HG02642 (cell line): ENCODE results near the gene C1orf21.

Experiments
- ATAC-seq: cut with Tn5 transposase; IDR thresholded peaks from one replicate; pipeline ENCODE4 v1.9.1; 2021; ENCODE audit warnings: mild to moderate bottlenecking; ENCODE audit not compliant: unreplicated experiment, poor library complexity

The C1orf21 gene

GRCh38 chr1:184442260-184442659 is 55.4 kb downstream of the C1orf21 start:
- ATAC-seq = no peak

GRCh38 chr1:184443201-184443600 is 56.4 kb downstream of the C1orf21 start:
- ATAC-seq = no peak

GRCh38 chr1:184443624-184444023 is 56.8 kb downstream of the C1orf21 start:
- ATAC-seq = no peak

DNA sequence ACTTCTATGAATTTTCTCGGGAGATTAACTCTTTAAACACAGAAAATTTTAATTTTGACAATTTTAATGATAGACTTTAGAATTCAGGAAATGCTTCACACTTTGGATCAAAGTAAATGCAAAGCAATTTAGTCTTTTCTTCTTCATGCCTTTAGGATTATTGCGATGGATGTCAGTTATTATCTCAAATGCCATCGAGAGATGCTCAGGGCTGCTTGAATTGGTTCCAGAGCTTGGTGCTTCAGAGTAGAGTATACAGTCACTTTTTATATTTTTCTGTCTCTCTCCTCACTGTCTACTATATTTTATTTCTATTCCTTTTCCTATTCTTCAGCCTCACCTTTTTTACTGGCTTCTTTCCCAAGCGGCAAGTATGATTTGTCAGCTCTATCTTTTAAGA is 59.2 kb downstream of the C1orf21 start:
- no peak for ATAC-seq

DNA sequence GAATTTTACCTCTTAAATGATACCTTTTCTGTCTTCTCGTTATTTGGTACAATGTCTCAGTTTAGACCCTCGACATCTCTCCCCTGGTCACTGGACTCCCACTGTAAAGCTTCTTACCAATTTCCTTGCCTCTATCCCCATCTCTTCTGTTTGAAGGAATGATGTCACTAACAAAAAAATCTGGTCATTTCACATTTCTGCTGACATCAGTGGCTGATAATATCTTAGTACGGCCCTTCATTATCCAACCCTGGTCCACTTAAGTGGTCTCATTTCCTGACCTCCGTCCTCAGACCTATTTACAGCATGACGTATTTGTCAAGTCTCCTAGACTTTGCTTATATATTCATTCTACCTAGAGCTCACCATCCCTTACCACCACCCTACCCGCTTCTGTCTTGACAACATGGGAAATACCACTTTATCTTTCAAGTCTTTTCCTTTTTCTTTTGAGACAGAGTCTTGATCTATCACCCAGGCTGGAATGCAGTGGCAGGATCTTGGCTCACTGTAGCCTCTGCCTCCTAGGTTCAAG is 60.9 kb downstream of the C1orf21 start:
- no peak for ATAC-seq

GRCh38 chr1:184449916-184450315 is 63.1 kb downstream of the C1orf21 start:
- no peak for ATAC-seq

DNA sequence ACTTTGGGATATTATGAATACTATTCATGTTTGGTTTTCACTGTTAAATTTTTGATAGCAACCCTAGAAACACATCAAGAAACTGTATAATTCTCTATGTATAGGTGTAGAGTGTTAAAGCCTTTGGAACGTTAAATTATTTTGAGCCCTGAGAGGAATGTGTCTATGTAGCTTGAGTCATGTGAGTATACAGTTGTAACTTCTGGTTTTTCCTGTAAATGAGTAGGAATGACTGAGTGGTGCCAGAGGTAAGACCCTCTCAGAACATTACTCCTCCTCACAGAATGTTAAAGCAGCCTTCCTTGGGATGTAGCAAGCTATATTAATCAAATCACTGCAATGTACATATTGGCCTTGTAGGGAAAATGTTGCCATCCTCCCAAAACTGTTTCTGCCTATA is 69.0 kb downstream of the C1orf21 start:
- no peak for ATAC-seq

- no peak for ATAC-seq
These were observed 69.4 kb downstream of the C1orf21 start for GRCh38 chr1:184456189-184456588.

DNA sequence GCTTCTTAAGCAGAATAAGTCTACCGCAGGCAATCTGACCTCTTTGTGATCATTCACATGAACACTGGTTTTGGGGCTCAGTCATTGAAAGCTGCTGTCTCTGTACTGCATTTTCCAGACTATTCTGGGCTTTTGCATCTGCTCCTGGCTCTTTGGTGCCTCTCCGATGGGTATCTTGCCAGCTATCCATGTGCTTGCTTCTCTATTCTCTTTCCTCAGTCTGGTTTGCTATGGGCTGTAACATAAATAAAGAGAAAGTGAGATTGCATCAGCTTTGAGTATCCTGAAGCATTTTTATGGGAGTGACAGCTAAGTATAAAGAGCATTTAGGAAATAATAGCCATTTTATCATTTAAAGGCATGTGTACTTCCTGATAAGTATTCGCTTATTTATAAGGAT is 70.7 kb downstream of the C1orf21 start:
- ATAC-seq = no peak

- no peak for ATAC-seq
These were observed 74.5 kb downstream of the C1orf21 start for GRCh38 chr1:184461321-184461720.

GRCh38 chr1:184462155-184462554 is 75.3 kb downstream of the C1orf21 start:
- no peak for ATAC-seq

- no peak for ATAC-seq
These were observed 76.2 kb downstream of the C1orf21 start for GRCh38 chr1:184462990-184463389.

DNA sequence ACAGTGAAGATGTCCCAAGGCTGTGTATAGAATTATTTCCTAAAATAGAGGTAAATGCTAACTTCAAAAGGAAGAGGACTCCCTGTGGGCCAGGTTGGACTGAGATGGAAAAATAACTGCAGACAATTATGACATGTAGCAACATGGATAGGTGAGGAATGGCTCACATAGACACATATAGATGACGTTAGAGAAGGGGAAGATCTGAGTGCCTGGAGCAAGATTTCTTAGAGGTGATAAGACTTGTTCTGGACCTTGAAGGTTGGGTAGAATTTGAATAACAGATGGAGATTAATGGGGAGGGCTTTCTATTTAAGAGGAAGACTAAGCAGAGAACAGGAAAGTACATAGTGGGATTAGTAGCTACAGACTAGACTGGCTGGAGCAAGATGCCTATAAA is 76.9 kb downstream of the C1orf21 start:
- no peak for ATAC-seq

DNA sequence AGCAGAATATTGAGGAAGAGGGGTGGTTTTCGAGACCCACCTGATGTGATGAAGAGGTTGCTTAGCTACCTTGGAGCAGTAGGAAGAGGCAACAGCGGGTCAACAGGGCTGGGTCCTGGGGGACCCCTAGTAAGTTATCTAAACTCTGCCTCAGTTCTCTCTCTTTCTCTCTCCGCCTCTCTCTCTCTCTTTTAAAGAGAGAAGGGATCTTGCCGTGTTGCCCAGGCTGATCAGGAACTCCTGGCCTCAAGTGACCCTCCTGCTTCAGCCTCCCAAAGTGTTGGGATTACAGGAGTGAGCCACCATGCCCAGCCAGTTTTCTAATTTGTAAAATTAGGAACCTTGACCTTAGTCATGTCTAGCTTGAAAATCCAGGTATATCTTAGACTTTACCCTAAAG is 77.9 kb downstream of the C1orf21 start:
- no peak for ATAC-seq

DNA sequence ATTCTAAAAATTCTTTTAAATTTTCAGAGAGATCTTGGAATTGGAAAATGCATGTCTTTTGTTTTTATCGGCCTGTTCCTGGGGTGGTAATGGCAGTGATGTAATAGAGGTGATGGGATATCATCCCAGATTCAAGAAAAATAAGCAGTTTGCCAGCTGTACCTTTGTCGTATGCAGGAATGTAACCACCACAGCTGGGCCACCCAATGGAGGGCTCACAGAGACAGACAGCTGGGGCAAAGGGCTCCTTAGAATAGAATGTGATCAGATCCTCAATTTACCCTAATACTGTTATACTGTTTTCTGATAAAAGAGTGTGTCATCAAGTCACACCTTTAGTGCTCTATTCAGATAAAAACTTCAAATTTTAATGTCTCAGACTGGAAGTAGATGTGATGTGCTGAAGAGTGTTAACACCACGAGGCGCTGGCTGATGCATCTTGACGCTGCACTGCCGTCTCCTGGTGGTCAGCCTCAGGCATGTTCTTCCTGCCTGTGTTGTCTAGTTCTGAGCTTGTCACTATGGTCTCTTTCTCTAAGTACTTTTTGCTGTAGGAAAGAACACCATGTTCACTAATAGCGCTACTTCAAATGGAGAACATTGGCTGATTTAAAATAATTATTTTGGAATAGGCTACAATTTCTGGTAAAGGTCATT is 78.8 kb downstream of the C1orf21 start:
- no peak for ATAC-seq

DNA sequence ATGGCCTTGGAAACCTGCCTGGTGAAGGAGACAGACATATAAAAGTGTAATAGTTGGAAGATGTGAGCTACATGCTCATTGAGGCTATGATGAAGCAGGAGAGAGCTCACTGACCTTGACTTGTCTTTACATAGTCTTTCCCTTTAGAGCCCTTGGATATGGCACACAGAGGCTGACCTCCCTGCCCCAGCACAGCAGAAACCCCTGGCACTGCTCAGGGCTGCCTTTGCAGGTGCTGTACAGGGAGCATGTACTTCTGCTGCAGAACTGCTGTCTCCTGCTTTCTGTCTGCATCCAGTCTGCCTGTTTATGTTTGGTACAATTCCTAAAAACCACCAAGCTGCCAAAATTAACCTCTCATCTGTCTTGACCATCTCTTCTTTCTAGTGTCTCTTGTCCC is 80.5 kb downstream of the C1orf21 start:
- ATAC-seq = no peak

GRCh38 chr1:184469396-184469795 is 82.6 kb downstream of the C1orf21 start:
- no peak for ATAC-seq

DNA sequence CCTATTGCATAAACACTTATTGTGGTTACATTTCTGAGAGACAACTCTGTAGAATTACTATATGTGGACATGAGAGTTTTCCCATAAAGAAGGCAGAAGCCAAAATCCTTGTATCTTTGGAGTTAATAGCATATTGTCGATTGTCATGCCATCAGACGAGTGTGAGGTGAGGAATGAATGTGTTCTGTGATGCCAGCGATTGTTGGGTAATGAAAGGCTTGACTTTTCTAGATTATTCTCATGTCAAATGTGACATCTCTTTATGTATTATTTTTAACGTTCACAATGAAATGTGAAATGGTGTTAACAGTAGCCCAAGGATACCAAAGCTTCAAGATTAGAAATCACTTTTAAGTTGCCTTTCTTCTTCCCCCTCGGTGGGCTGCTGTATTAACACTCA is 84.9 kb downstream of the C1orf21 start:
- ATAC-seq = no peak

- no peak for ATAC-seq
These were observed 85.3 kb downstream of the C1orf21 start for GRCh38 chr1:184472136-184472535.

- no peak for ATAC-seq
These were observed 86.5 kb downstream of the C1orf21 start for GRCh38 chr1:184473176-184473966.

GRCh38 chr1:184476187-184476586 is 89.4 kb downstream of the C1orf21 start:
- ATAC-seq = no peak
